Nephron (organoid): Measurements from ENCODE around the gene ZNF324.
A peak's percentile ranks its signal among the peaks of the same experiment; 100 is the strongest.

Experiments
- H3K27ac Mint-ChIP-seq, 3 experiments: 2 replicates each; pipeline ENCODE4 v1.8.0; 2020; ENCODE audit warnings: mixed read lengths in 3 of 3, mild to moderate bottlenecking in 2 of 3, moderate library complexity in 1 of 3
- H3K27me3 Mint-ChIP-seq: 2 replicates; pipeline ENCODE4 v1.8.0; 2021; ENCODE audit warnings: low read depth, mild to moderate bottlenecking, moderate library complexity, mixed read lengths
- H3K36me3 Mint-ChIP-seq: 2 replicates; pipeline ENCODE4 v1.8.0; 2020; ENCODE audit warnings: low read depth, mixed read lengths
- H3K4me1 Mint-ChIP-seq: 2 replicates; pipeline ENCODE4 v1.8.0; 2020; ENCODE audit warnings: mixed read lengths
- H3K4me3 Mint-ChIP-seq, 3 experiments: 2 replicates each; pipeline ENCODE4 v1.8.0; 2020; ENCODE audit warnings: mild to moderate bottlenecking in 3 of 3, mixed read lengths in 3 of 3, moderate library complexity in 2 of 3
- H3K9me3 Mint-ChIP-seq: 2 replicates; pipeline ENCODE4 v1.8.0; 2020; ENCODE audit warnings: mixed read lengths
- TF ChIP-seq, protein P1 (sequence below), 3 experiments: fragments of 200-600 bp; sonication (generic); IDR thresholded peaks; one replicate each; pipeline ENCODE4 v1.5.0; 2021; ENCODE audit warnings: antibody characterized with exemption in 3 of 3; ENCODE audit not compliant: unreplicated experiment in 3 of 3

ZNF324 gene

GRCh38 chr19:58491393-58491792 is 24.5 kb downstream of the ZNF324 start:
- Mint-ChIP-seq H3K27ac (no peak overlapping the region), H3K4me1 (no peaks in the 10 kb centered on the region), H3K4me3 (no peak overlapping the region), H3K27me3 (no peaks in the 10 kb centered on the region), H3K36me3 (no peaks in the 10 kb centered on the region), H3K9me3 (no peaks in the 10 kb centered on the region)
- TF ChIP-seq, protein P1, sequence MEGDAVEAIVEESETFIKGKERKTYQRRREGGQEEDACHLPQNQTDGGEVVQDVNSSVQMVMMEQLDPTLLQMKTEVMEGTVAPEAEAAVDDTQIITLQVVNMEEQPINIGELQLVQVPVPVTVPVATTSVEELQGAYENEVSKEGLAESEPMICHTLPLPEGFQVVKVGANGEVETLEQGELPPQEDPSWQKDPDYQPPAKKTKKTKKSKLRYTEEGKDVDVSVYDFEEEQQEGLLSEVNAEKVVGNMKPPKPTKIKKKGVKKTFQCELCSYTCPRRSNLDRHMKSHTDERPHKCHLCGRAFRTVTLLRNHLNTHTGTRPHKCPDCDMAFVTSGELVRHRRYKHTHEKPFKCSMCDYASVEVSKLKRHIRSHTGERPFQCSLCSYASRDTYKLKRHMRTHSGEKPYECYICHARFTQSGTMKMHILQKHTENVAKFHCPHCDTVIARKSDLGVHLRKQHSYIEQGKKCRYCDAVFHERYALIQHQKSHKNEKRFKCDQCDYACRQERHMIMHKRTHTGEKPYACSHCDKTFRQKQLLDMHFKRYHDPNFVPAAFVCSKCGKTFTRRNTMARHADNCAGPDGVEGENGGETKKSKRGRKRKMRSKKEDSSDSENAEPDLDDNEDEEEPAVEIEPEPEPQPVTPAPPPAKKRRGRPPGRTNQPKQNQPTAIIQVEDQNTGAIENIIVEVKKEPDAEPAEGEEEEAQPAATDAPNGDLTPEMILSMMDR (IDR thresholded peaks at IDR 0.05; ENCODE audit: unreplicated experiment in 3 of 3): no peak

- TF ChIP-seq, protein P1 (IDR thresholded peaks at IDR 0.05; ENCODE audit: unreplicated experiment in 3 of 3): no peak
- no peaks in the 10 kb centered on the region for H3K9me3 Mint-ChIP-seq
- no peaks in the 10 kb centered on the region for H3K4me1 Mint-ChIP-seq
- H3K27ac Mint-ChIP-seq: no peak overlapping the region
- H3K4me3 Mint-ChIP-seq: no peak overlapping the region
- no peaks in the 10 kb centered on the region for H3K36me3 Mint-ChIP-seq
- H3K27me3 Mint-ChIP-seq: no peaks in the 10 kb centered on the region
These were observed 25.4 kb downstream of the ZNF324 start for GRCh38 chr19:58492265-58492664.

GRCh38 chr19:58497634-58498170 is 30.8 kb downstream of the ZNF324 start:
- H3K4me3 Mint-ChIP-seq: peak overlapping the region; percentile 15 to 34 (median 30)
- peaks cover 3% of the 10 kb centered on the region for H3K9me3 Mint-ChIP-seq
- H3K27ac Mint-ChIP-seq: no peak overlapping the region
- TF ChIP-seq, protein P1 (IDR thresholded peaks at IDR 0.05; ENCODE audit: unreplicated experiment in 3 of 3): no peak
- H3K27me3 Mint-ChIP-seq: peaks cover 4% of the 10 kb centered on the region
- H3K36me3 Mint-ChIP-seq: no peaks in the 10 kb centered on the region
- peaks cover 14% of the 10 kb centered on the region for H3K4me1 Mint-ChIP-seq

GRCh38 chr19:58498316-58499020 is 31.6 kb downstream of the ZNF324 start:
- Mint-ChIP-seq H3K36me3 (no peaks in the 10 kb centered on the region), H3K9me3 (peaks cover 3% of the 10 kb centered on the region), H3K4me3 (peak overlapping the region; percentile 90 to 91 (median 90)), H3K27ac (peak overlapping the region; percentile 84 to 96 (median 86)), H3K4me1 (peaks cover 14% of the 10 kb centered on the region), H3K27me3 (peaks cover 4% of the 10 kb centered on the region)
- TF ChIP-seq, protein P1 (IDR thresholded peaks at IDR 0.05; ENCODE audit: unreplicated experiment in 3 of 3): no peak

GRCh38 chr19:58499021-58499927 is 32.4 kb downstream of the ZNF324 start:
- Mint-ChIP-seq H3K27ac (peak overlapping the region; percentile 84 to 96 (median 86)), H3K9me3 (peaks cover 3% of the 10 kb centered on the region), H3K27me3 (peaks cover 4% of the 10 kb centered on the region), H3K4me1 (peaks cover 14% of the 10 kb centered on the region), H3K36me3 (no peaks in the 10 kb centered on the region), H3K4me3 (peak overlapping the region; percentile 90 to 91 (median 90))
- TF ChIP-seq, protein P1 (IDR thresholded peaks at IDR 0.05; ENCODE audit: unreplicated experiment in 3 of 3): peak in 2 of 3 experiments; percentile 18 to 43
